Measurements from ENCODE around the gene ADIRF. TPM values are rescaled to one million over a fixed set of nuclear protein-coding genes. Genes with fewer than 3 reads are reported as not detected.
A peak's percentile ranks its signal among the peaks of the same experiment; 100 is the strongest.

The ADIRF gene
- total RNA-seq, 1 donor from 2014 or later: not detected

DNA sequence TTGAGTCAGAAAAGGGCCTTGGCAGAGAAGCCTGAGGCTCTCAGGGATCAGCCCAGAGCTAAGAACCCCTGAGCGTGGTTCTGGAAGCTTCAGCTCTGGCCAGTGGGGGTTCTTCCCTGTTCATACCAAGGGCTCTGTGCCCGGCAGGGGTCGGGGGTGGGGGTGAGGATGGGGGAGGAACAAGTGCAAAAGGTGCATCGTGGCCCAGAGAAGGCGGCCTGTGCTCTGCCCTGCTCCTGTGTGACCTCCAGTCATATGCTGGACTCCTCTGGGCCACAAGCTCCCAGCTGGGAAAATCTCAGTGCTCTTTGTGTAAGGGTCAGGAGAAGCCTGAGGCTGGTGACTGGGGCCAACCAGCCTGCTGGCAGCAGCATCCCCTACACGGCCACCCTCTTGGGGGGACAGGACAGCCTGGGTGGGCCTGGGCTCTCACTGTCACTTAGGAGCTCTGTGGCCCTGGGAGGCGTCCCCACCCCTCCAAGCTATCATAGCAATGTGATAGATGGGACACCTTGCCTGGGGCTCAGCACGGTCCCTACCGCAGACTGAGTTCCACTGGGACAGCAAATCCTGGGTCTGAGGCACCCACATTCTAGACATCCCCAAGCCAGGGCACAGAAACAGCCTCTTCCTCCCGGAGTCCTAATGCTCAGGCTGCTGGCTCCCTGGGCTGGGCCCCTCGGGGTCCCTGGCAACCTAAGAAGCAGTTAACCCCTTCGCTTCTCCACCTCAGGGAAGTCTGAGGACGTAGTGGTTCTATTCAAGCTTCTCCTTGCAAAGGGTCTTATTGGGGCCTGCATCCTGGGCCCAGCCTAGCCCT lies 13.4 kb upstream of the ADIRF start:
- peaks cover 53% of the 10 kb centered on the region for H3K4me1 Mint-ChIP-seq (ENCODE audit: unreplicated experiment)
- TF ChIP-seq, protein P1, sequence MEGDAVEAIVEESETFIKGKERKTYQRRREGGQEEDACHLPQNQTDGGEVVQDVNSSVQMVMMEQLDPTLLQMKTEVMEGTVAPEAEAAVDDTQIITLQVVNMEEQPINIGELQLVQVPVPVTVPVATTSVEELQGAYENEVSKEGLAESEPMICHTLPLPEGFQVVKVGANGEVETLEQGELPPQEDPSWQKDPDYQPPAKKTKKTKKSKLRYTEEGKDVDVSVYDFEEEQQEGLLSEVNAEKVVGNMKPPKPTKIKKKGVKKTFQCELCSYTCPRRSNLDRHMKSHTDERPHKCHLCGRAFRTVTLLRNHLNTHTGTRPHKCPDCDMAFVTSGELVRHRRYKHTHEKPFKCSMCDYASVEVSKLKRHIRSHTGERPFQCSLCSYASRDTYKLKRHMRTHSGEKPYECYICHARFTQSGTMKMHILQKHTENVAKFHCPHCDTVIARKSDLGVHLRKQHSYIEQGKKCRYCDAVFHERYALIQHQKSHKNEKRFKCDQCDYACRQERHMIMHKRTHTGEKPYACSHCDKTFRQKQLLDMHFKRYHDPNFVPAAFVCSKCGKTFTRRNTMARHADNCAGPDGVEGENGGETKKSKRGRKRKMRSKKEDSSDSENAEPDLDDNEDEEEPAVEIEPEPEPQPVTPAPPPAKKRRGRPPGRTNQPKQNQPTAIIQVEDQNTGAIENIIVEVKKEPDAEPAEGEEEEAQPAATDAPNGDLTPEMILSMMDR (IDR thresholded peaks at IDR 0.05): no peak
- peaks cover 9% of the 10 kb centered on the region for H3K9me3 Mint-ChIP-seq (ENCODE audit: unreplicated experiment)
- peak overlapping the region; percentile 81 for H3K27ac Mint-ChIP-seq (ENCODE audit: unreplicated experiment)
- no peak for DNase-seq (ENCODE audit: extremely low spot score, unreplicated experiment)
- H3K36me3 Mint-ChIP-seq (ENCODE audit: unreplicated experiment): no peaks in the 10 kb centered on the region
- no peak overlapping the region for H3K4me3 Mint-ChIP-seq (ENCODE audit: unreplicated experiment)
- H3K27me3 Mint-ChIP-seq (ENCODE audit: unreplicated experiment): no peaks in the 10 kb centered on the region

DNA sequence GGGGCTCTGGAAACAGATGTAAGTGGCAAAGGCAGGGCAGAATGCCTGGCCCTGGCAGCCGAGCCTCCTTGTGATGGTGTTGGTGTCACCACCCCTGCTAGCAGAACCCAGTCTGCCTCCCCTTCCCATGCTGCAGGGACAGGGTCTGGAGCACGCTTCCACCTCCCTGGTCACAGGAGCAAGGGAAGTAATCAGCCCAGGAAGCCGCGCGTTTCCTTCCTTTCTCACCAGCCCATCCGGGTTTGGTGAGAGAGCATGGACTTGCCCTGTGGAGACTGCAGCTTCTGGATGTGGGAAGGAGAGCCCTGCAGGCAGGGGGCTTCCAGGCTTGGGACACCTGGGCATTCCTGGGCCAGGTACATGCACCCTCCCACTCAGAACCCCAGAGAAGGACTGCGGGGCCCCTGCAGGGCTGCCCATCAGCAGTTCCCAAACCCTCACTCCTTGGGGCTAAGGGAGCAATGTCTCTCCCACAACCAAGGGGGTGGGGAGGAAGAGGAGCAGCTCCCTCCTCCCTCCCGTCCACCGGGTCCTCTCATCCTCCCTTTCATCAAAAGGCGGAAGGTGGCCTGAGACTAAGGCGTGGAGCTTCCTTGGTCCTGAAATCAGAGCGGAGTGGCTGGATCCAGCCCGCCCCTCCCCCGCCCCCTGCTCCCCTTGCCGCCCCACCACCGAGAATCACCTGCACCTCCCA lies 12.6 kb upstream of the ADIRF start:
- DNase-seq (ENCODE audit: extremely low spot score, unreplicated experiment): no peak
- no peak overlapping the region for H3K4me3 Mint-ChIP-seq (ENCODE audit: unreplicated experiment)
- H3K4me1 Mint-ChIP-seq (ENCODE audit: unreplicated experiment): peaks cover 55% of the 10 kb centered on the region
- H3K27me3 Mint-ChIP-seq (ENCODE audit: unreplicated experiment): no peaks in the 10 kb centered on the region
- TF ChIP-seq, protein P1 (IDR thresholded peaks at IDR 0.05): no peak
- no peak overlapping the region for H3K27ac Mint-ChIP-seq (ENCODE audit: unreplicated experiment)
- no peaks in the 10 kb centered on the region for H3K36me3 Mint-ChIP-seq (ENCODE audit: unreplicated experiment)
- peaks cover 9% of the 10 kb centered on the region for H3K9me3 Mint-ChIP-seq (ENCODE audit: unreplicated experiment)

DNA sequence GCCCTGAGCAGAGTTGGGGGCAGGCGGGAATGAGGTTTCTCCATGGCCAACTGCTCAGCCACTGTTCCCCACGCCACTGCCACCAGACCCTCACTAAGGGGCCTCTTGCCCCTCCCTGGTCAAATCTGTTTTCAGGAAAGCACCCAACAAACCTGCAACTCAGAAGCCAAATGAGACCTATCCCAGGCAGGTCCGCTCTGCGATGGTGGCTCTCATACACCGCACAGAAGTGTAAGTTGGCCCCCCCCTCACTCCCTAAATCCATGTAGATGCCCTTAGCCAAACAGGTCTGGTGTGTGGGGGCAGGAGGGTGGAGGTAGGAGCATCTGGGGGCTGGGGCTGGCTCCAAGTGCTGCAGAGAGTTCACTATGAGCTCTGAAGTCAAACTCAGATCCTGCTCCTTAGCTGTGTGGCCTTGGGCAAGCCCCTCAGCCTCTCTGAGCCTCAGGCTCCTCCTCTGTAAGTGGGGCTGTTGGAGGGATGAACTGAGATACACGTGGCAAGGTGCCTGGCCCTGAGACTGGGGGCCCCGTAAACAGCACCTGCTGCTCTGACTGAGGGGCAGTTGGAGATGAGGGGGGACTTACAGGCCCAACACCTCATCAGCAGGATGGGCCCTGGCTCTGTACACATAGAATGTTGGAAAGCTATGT lies 12.0 kb upstream of the ADIRF start:
- H3K36me3 Mint-ChIP-seq (ENCODE audit: unreplicated experiment): no peaks in the 10 kb centered on the region
- TF ChIP-seq, protein P1 (IDR thresholded peaks at IDR 0.05): no peak
- H3K9me3 Mint-ChIP-seq (ENCODE audit: unreplicated experiment): peaks cover 9% of the 10 kb centered on the region
- H3K27ac Mint-ChIP-seq (ENCODE audit: unreplicated experiment): no peak overlapping the region
- H3K27me3 Mint-ChIP-seq (ENCODE audit: unreplicated experiment): no peaks in the 10 kb centered on the region
- peaks cover 56% of the 10 kb centered on the region for H3K4me1 Mint-ChIP-seq (ENCODE audit: unreplicated experiment)
- DNase-seq (ENCODE audit: extremely low spot score, unreplicated experiment): no peak
- H3K4me3 Mint-ChIP-seq (ENCODE audit: unreplicated experiment): no peak overlapping the region

DNA sequence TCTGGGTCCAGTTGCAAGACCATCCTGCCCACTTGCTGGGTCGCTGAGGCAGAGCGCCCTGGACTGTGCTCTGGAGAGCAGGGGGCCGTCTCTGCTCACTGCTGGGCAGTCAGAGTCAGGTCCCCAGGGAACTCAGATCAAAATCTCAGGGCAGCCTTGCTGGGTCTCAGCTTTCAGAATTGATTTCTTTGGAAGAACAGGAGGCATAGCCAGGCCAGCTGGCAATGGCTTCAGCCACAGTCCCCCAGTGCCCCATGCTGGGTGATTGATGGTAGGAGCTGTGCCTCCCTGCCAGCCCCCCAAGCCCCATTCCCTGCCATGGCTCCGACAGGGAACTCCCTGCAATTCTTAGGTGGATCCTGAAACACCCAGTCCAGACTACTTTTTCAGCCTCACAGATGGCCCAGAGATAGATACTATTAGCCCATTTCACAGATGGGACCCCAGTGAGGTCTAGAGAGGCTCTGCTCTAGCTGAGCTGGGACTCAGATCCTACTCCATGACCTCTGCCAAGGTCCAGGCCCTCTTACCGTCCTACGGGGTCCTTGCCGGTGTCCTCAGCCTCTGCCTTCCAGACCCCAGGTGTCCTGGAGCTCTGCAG lies 11.3 kb upstream of the ADIRF start:
- H3K4me1 Mint-ChIP-seq (ENCODE audit: unreplicated experiment): peaks cover 56% of the 10 kb centered on the region
- TF ChIP-seq, protein P1 (IDR thresholded peaks at IDR 0.05): no peak
- H3K36me3 Mint-ChIP-seq (ENCODE audit: unreplicated experiment): no peaks in the 10 kb centered on the region
- H3K27ac Mint-ChIP-seq (ENCODE audit: unreplicated experiment): no peak overlapping the region
- H3K9me3 Mint-ChIP-seq (ENCODE audit: unreplicated experiment): peaks cover 6% of the 10 kb centered on the region
- H3K27me3 Mint-ChIP-seq (ENCODE audit: unreplicated experiment): no peaks in the 10 kb centered on the region
- no peak overlapping the region for H3K4me3 Mint-ChIP-seq (ENCODE audit: unreplicated experiment)
- no peak for DNase-seq (ENCODE audit: extremely low spot score, unreplicated experiment)
